OCI-LY1 (cell line): Measurements from ENCODE around the gene NUFIP1.

Experiments
- EZH2 ChIP-seq: fragments of 200-600 bp; sonication (generic), shearing (Covaris generic); IDR thresholded peaks from 2 replicates; pipeline ENCODE4 v1.8.0; 2017; ENCODE audit warnings: borderline replicate concordance, mixed run types, mild to moderate bottlenecking, antibody characterized with exemption, low read length, moderate library complexity, mixed read lengths
- TF ChIP-seq, protein P1 (sequence below): fragments of 200-600 bp; sonication (generic), shearing (Covaris generic); IDR thresholded peaks from 2 replicates; pipeline ENCODE4 v1.5.1; 2017; ENCODE audit warnings: mild to moderate bottlenecking, antibody characterized with exemption, low read length, moderate library complexity, mixed read lengths

DNA sequence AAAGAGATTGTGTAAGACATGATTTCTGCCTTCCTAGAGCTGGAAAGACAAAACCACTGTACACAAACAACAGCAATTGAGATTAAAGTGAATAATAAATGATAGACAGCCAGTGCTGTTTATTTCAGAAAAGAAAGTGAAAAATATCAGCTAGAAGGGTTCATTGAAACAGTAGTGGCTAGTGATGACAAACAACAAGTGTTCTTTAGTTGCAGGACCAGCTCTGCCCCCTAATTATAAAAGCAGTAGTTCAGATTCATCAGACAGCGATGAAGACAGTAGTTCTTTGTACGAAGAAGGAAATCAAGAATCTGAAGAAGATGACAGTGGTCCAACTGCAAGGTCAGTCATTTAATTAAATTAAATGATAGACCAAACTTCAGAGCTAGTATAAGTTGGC is 14.8 kb upstream of the NUFIP1 start:
- no peak for TF ChIP-seq EZH2
- TF ChIP-seq, protein P1, sequence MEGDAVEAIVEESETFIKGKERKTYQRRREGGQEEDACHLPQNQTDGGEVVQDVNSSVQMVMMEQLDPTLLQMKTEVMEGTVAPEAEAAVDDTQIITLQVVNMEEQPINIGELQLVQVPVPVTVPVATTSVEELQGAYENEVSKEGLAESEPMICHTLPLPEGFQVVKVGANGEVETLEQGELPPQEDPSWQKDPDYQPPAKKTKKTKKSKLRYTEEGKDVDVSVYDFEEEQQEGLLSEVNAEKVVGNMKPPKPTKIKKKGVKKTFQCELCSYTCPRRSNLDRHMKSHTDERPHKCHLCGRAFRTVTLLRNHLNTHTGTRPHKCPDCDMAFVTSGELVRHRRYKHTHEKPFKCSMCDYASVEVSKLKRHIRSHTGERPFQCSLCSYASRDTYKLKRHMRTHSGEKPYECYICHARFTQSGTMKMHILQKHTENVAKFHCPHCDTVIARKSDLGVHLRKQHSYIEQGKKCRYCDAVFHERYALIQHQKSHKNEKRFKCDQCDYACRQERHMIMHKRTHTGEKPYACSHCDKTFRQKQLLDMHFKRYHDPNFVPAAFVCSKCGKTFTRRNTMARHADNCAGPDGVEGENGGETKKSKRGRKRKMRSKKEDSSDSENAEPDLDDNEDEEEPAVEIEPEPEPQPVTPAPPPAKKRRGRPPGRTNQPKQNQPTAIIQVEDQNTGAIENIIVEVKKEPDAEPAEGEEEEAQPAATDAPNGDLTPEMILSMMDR = no peak
